HepG2 (cell line): Measurements from ENCODE around the gene CHD9. TPM values are rescaled to one million over a fixed set of nuclear protein-coding genes. Genes with fewer than 3 reads are reported as not detected.

Source experiments
- ATAD3A ChIP-seq: sonication (generic); formaldehyde crosslinking; IDR thresholded peaks from 2 replicates; pipeline ENCODE4 v1.4.0; 2020; ENCODE audit warnings: missing genetic modification reagents
- CENPT ChIP-seq: sonication (generic); formaldehyde crosslinking; IDR thresholded peaks from 2 replicates; pipeline ENCODE4 v1.8.0; 2022; ENCODE audit warnings: low read depth, mild to moderate bottlenecking, moderate library complexity, missing genetic modification reagents
- EHMT2 ChIP-seq: fragments of 200-600 bp; sonication (generic); IDR thresholded peaks from 2 replicates; pipeline ENCODE4 v1.7.0; 2017; ENCODE audit warnings: antibody characterized with exemption, low read depth, low read length, borderline replicate concordance
- GABPA ChIP-seq, 2 experiments: IDR thresholded peaks; 2 replicates each; pipeline ENCODE4 v1.6.1; 2011 to 2016; ENCODE audit warnings: low read depth in 2 of 2, low read length in 1 of 2, missing biosample characterization in 1 of 2, missing genetic modification characterization in 1 of 2
- HDAC6 ChIP-seq: fragments of 200-600 bp; sonication (generic); IDR thresholded peaks from 2 replicates; pipeline ENCODE4 v1.7.0; 2017; ENCODE audit warnings: mild to moderate bottlenecking, antibody characterized with exemption, low read length, low read depth
- TEAD3 ChIP-seq: optimal IDR thresholded peaks from 2 replicates; pipeline ENCODE3; 2016; ENCODE audit warnings: borderline replicate concordance
- ZFP1 ChIP-seq: IDR thresholded peaks from 2 replicates; pipeline ENCODE4 v1.6.1; 2016
- ZMYM2 ChIP-seq: sonication (generic); formaldehyde crosslinking; IDR thresholded peaks from 2 replicates; pipeline ENCODE4 v1.8.0; 2022; ENCODE audit warnings: mild to moderate bottlenecking, missing genetic modification reagents
- ZNF124 ChIP-seq: sonication (generic); formaldehyde crosslinking; IDR thresholded peaks from 2 replicates; pipeline ENCODE4 v1.4.0; 2020; ENCODE audit warnings: missing genetic modification reagents
- ZNF143 ChIP-seq: sonication (generic); formaldehyde crosslinking; IDR thresholded peaks from 2 replicates; pipeline ENCODE4 v1.4.0; 2020; ENCODE audit warnings: missing genetic modification reagents
- ZNF282 ChIP-seq: fragments of 450-650 bp; IDR thresholded peaks from 2 replicates; pipeline ENCODE4 v1.6.1; 2018; ENCODE audit not compliant: partially characterized antibody
- ZNF296 ChIP-seq: sonication (generic); formaldehyde crosslinking; conservative IDR thresholded peaks from 2 replicates; pipeline ENCODE4 v1.5.0; 2020; ENCODE audit warnings: mild to moderate bottlenecking, missing genetic modification reagents
- ZNF552 ChIP-seq: sonication (generic); formaldehyde crosslinking; IDR thresholded peaks from 2 replicates; pipeline ENCODE4 v1.9.0; 2022; ENCODE audit warnings: missing genetic modification reagents, mild to moderate bottlenecking, borderline replicate concordance
- ZNF644 ChIP-seq: IDR thresholded peaks from 2 replicates; pipeline ENCODE4 v1.6.1; 2016; ENCODE audit warnings: low read depth
- polyA plus RNA-seq, 8 experiments: library from polyadenylated mRNA; depleted of rRNA in 3 of 8; stranded (reverse) in 7 of 8; unstranded in 1 of 8; fragments of >200 nt; fragmentation: Illumina TruSeq in 4 of 8; extraction: Trizol in 4 of 8; gene quantifications; 2 replicates each; pipeline versions ENCODE4 v1.2.1 to v1.2.3, GENCODE V29; 2011 to 2016; ENCODE audit warnings: low read depth in 4 of 8, missing spikeins in 1 of 8, mixed read lengths in 1 of 8; ENCODE audit not compliant: insufficient read depth in 1 of 8
- total RNA-seq, 5 experiments: library from RNA; depleted of rRNA; stranded (reverse); fragments of >200 nt; fragmentation: Illumina TruSeq; extraction: Trizol; gene quantifications; 2 replicates each; pipeline ENCODE4 v1.2.3, GENCODE V29; 2016; ENCODE audit warnings: low read depth in 1 of 5
- TF ChIP-seq, protein P1 (sequence below): IDR thresholded peaks from 2 replicates; pipeline ENCODE4 v1.6.1; 2016; ENCODE audit warnings: low read depth, missing genetic modification reagents, missing compliant biosample characterization
- TF ChIP-seq, protein P2 (sequence below): sonication (generic); formaldehyde crosslinking; IDR thresholded peaks from 2 replicates; pipeline ENCODE4 v1.4.0; 2020; ENCODE audit warnings: missing genetic modification reagents, borderline replicate concordance
- TF ChIP-seq, protein P3 (sequence below): IDR thresholded peaks from 2 replicates; pipeline ENCODE4 v1.6.1; 2016; ENCODE audit warnings: low read depth, control low read depth
- TF ChIP-seq, protein P4 (sequence below): sonication (generic); formaldehyde crosslinking; IDR thresholded peaks from 2 replicates; pipeline ENCODE4 v1.4.0; 2020; ENCODE audit warnings: low read depth, mild to moderate bottlenecking, missing genetic modification reagents

CHD9 gene
- total and polyA plus RNA-seq, 2 of the 13 experiments (the other 11 are each of a cell fraction or from before 2014, with no cell fraction given), result 23.4 to 27.7 TPM

DNA sequence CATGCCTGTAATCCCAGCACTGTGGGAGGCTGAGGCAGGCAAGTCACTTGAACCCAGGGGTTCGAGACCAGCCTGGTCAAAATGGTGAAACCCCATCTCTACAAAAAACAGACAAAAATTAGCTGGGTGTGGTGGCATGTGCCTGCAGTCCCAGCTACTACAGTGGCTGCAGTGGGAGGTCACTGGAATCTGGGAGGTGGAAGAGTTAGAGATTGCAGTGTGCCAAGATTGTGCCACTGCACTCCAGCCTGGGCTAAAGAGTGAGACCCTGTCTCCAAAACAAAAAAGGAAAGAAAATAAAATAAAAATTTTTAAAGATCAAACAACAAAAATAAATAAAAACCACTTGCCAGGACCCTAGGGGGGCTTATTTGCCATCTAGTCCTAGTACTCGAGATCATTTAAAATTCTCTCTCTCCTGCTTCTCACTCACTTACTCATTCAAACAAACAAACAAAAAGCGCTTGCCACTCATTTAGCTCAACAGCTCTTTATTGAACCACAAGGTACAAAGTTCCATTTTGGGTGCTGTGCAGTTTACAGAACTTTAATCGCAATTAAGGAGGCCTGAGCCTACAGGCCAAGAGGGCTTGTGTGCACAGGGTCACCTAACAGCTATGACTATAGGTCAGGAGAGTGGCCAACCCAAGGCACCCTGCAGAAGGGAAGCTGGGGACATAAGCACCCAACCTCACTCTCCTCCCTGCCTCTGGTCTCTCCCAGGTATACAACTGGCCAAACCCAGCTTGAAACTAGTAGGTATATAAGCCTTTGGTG is 6.5 kb upstream of the CHD9 start (continued):
- TF ChIP-seq, protein P1, sequence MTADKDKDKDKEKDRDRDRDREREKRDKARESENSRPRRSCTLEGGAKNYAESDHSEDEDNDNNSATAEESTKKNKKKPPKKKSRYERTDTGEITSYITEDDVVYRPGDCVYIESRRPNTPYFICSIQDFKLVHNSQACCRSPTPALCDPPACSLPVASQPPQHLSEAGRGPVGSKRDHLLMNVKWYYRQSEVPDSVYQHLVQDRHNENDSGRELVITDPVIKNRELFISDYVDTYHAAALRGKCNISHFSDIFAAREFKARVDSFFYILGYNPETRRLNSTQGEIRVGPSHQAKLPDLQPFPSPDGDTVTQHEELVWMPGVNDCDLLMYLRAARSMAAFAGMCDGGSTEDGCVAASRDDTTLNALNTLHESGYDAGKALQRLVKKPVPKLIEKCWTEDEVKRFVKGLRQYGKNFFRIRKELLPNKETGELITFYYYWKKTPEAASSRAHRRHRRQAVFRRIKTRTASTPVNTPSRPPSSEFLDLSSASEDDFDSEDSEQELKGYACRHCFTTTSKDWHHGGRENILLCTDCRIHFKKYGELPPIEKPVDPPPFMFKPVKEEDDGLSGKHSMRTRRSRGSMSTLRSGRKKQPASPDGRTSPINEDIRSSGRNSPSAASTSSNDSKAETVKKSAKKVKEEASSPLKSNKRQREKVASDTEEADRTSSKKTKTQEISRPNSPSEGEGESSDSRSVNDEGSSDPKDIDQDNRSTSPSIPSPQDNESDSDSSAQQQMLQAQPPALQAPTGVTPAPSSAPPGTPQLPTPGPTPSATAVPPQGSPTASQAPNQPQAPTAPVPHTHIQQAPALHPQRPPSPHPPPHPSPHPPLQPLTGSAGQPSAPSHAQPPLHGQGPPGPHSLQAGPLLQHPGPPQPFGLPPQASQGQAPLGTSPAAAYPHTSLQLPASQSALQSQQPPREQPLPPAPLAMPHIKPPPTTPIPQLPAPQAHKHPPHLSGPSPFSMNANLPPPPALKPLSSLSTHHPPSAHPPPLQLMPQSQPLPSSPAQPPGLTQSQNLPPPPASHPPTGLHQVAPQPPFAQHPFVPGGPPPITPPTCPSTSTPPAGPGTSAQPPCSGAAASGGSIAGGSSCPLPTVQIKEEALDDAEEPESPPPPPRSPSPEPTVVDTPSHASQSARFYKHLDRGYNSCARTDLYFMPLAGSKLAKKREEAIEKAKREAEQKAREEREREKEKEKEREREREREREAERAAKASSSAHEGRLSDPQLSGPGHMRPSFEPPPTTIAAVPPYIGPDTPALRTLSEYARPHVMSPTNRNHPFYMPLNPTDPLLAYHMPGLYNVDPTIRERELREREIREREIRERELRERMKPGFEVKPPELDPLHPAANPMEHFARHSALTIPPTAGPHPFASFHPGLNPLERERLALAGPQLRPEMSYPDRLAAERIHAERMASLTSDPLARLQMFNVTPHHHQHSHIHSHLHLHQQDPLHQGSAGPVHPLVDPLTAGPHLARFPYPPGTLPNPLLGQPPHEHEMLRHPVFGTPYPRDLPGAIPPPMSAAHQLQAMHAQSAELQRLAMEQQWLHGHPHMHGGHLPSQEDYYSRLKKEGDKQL (CRISPR knock-in tag), result no peak
- TF ChIP-seq, protein P2, sequence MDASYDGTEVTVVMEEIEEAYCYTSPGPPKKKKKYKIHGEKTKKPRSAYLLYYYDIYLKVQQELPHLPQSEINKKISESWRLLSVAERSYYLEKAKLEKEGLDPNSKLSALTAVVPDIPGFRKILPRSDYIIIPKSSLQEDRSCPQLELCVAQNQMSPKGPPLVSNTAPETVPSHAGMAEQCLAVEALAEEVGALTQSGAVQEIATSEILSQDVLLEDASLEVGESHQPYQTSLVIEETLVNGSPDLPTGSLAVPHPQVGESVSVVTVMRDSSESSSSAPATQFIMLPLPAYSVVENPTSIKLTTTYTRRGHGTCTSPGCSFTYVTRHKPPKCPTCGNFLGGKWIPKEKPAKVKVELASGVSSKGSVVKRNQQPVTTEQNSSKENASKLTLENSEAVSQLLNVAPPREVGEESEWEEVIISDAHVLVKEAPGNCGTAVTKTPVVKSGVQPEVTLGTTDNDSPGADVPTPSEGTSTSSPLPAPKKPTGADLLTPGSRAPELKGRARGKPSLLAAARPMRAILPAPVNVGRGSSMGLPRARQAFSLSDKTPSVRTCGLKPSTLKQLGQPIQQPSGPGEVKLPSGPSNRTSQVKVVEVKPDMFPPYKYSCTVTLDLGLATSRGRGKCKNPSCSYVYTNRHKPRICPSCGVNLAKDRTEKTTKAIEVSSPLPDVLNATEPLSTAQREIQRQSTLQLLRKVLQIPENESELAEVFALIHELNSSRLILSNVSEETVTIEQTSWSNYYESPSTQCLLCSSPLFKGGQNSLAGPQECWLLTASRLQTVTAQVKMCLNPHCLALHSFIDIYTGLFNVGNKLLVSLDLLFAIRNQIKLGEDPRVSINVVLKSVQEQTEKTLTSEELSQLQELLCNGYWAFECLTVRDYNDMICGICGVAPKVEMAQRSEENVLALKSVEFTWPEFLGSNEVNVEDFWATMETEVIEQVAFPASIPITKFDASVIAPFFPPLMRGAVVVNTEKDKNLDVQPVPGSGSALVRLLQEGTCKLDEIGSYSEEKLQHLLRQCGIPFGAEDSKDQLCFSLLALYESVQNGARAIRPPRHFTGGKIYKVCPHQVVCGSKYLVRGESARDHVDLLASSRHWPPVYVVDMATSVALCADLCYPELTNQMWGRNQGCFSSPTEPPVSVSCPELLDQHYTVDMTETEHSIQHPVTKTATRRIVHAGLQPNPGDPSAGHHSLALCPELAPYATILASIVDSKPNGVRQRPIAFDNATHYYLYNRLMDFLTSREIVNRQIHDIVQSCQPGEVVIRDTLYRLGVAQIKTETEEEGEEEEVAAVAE (CRISPR knock-in tag), result peak; percentile 64; the same call in 1 of the 2 replicates
- TF ChIP-seq CENPT (no peak), HDAC6 (no peak), EHMT2 (peak; percentile 25; the same call in 1 of the 2 replicates), ATAD3A (CRISPR knock-in tag) (no peak), ZNF124 (no peak), ZNF143 (CRISPR knock-in tag) (no peak), ZNF296 (CRISPR knock-in tag) (no peak), ZMYM2 (CRISPR knock-in tag) (no peak), ZNF552 (no peak), ZFP1 (CRISPR knock-in tag) (no peak), TEAD3 (peak; percentile 24), GABPA (IDR thresholded peaks at IDR 0.05; ENCODE audit: low read depth, low read length) (no peak), GABPA (CRISPR knock-in tag; IDR thresholded peaks at IDR 0.05; ENCODE audit: low read depth) (no peak), ZNF282 (no peak), ZNF644 (CRISPR knock-in tag) (peak; percentile 74; the same call in 1 of the 2 replicates)
- TF ChIP-seq, protein P3, sequence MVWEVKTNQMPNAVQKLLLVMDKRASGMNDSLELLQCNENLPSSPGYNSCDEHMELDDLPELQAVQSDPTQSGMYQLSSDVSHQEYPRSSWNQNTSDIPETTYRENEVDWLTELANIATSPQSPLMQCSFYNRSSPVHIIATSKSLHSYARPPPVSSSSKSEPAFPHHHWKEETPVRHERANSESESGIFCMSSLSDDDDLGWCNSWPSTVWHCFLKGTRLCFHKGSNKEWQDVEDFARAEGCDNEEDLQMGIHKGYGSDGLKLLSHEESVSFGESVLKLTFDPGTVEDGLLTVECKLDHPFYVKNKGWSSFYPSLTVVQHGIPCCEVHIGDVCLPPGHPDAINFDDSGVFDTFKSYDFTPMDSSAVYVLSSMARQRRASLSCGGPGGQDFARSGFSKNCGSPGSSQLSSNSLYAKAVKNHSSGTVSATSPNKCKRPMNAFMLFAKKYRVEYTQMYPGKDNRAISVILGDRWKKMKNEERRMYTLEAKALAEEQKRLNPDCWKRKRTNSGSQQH (CRISPR knock-in tag), result 0 out of 2 replicates have a peak, but pooled peaks have one; percentile 22
- TF ChIP-seq, protein P4, sequence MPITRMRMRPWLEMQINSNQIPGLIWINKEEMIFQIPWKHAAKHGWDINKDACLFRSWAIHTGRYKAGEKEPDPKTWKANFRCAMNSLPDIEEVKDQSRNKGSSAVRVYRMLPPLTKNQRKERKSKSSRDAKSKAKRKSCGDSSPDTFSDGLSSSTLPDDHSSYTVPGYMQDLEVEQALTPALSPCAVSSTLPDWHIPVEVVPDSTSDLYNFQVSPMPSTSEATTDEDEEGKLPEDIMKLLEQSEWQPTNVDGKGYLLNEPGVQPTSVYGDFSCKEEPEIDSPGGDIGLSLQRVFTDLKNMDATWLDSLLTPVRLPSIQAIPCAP (CRISPR knock-in tag), result no peak
